GM04504 (cell line): Measurements from ENCODE around the gene TEX50.
"Not testable (repeated sequence)": the region's sequence is repeated elsewhere in the genome, so short reads cannot be mapped to it uniquely, and the experiment has no call there.

ENCODE experiments used
- DNase-seq: peaks from one replicate; pipeline ENCODE4 v3.0.0-alpha.2; 2012; ENCODE audit warnings: low read depth

Gene TEX50

DNA sequence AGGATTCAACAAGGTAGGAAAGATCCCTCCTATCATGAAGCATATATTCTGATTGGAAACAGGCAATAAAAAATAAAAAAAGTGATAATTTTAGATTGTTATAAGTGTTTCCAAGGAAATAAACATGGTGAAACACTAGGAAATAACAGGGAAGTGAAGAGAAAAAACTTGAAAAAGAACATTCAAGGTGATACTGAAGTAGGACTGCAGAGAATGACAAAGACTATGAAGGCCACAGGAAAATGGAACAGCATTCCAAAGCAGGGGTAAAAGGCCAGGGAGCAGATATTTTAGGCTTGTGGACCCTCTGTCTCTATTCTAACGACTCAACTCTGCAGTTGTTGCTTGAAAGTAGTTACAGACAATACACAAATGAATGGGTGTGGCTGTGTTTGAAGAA is 26.6 kb downstream of the TEX50 start:
- DNase-seq, result no peak

DNA sequence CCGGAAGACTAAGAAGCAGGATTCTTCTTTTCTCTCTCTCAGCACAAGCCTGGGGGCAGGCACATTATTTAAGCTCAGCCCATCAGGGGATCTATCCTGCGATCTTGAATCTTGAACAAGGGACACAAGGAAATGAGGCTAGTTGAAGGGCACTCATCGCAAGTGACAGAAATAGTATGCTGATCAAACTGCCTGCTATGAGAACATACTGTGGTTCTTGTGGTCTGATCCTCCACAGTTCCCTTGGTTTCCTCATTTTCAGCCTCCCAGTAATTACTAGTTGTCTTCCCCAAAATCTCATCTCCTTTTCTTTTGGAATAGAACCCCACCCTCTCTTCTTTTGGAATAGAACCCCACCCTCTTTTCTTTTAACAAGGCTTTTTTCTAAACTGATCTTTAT is 28.0 kb downstream of the TEX50 start:
- no peak for DNase-seq

DNA sequence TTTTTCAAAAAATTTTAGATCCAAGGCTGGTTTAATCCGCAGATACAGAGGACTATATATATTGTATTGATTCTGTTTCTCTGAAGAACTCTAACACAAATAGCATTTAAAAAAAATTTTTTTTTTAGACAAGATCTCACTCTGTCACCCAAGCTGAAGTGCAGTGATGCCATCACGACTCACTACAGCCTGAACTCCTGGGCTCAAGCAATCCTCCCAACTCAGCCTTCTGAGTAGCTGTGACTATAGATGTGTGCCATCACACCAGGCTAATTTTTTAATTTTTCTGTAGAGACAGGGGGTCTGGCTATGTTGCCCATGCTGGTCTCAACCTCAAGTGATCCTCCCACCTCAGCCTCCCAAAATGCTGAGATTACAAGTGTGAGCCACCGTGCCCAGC is 31.5 kb downstream of the TEX50 start:
- DNase-seq, result no peak

DNA sequence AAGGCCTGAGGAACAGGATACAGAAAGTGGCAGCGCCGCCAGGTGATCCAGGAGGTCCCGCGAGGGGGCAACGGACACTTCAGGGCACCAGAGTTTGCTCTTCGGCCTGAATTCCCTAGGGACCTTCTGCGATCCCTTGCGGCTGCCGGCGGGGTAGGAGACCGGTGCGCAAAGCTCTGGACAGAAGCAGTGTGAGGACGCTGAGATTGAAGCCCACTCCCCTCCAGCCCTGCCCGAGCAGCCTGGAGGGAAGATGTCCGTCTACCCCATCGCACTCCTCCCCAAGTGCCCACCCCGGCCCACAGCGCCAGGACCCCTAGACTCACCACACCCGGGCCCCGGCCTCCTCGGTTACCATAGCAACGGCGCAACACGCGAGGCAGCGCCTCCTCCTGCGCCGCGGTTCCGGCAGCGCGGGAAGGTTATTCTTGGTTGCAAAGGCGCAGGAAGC is 34.4 kb downstream of the TEX50 start, which contains the start of gene ANKRD45:
Gene ANKRD45, minus strand, starts transcription at position 361 of the 451 bp plus-strand sequence. CDS start 10,433 bp downstream, outside the sequence.
- DNase-seq, result no peak

DNA sequence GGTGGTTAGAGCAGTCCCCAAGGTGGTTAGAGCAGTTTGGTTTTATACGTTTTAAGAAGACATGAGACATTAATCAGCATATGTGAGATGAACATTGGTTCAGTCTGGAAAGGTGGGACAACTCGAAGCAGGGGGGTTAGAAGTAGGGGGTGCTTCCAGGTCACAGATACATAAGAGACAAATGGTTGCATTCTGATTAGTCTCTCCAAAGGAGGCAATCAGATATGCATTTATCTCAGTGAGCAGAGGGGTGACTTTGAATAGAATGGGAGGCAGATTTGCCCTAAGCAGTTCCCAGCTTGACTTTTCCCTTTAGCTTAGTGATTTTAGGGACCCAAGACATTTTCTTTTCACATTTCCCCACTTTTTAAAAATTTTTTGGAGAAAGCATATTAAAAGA is 39.4 kb downstream of the TEX50 start:
- not testable (repeated sequence) for DNase-seq

DNA sequence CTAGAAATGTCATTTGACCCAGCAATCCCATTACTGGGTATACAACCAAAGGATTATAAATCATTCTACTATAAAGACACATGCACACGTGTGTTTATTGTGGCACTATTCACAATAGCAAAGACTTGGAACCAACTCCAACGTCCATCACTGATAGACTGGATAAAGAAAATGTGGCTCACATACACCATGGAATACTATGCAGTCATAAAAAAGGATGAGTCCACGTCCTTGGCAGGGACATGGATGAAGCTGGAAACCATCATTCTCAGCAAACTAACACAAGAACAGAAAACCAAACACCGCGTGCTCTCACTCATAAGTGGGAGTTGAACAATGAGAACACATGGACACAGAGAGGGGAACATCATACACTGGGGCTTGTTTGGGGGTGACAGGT is 45.0 kb downstream of the TEX50 start:
- not testable (repeated sequence) for DNase-seq

DNA sequence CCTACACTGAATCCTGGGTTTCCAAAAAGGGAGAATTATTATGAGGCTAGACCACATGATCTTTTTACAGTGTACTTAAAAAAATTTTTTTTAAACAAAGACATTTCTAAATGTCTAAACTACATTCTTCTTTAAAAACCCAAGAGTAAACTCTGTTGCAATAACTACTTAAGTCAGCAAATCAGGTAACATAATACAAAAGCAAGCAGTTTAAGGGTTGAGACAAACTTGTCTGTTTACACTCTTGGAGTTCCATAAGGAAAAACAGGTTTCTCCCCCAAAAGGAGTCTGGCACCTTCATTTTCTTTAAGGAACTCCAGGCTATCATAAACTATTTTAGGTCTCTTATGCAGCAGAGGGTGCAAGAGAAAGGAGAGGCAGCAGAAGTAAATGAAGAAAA is 47.0 kb downstream of the TEX50 start:
- DNase-seq, result no peak

DNA sequence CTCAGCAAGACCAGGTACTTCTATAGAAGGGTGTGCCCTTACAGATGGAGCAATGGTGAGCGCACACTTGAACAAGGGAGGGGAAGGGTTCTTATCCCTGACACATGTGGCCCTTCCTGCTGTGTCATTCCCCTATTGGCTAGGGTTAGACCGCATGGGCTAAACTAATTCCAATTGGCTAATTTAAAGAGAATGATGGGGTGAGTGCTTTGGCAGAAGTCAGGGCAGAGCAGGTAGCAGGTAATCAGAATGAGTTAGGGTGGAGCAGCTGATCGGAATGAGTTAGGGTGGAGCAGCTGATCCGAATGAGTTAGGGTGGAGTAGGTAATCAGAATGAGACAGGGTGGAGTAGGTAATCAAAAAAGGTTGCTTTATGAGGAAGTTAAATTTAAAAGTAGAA is 48.7 kb downstream of the TEX50 start:
- not testable (repeated sequence) for DNase-seq

DNA sequence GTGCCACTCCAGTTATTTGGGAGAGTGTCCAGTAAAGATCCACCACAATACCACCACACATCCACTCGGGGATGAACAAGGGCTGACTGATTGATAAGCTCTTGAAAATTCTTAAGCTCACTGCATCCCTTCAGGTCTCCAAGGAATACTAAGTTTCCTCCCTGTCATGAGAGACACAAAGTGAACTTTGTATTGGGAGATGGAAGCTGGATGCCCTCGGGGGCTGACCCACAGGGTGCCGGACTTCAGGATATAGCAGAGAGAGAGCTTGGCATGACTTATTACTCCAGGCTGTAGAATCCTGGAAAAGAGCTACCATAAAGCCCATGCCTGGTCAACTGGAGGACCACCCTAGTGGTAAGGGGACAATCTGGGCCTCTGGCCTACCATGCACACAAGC is 50.0 kb downstream of the TEX50 start:
- not testable (repeated sequence) for DNase-seq
